Adipocyte (in vitro differentiated cells): Measurements from ENCODE around the gene CHD1L.
A peak's percentile ranks its signal among the peaks of the same experiment; 100 is the strongest.
"Not testable (repeated sequence)": the region's sequence is repeated elsewhere in the genome, so short reads cannot be mapped to it uniquely, and the experiment has no call there.

Experiments used
- DNase-seq: peaks from one replicate; pipeline ENCODE4 v3.0.0-alpha.2; 2015; ENCODE audit warnings: low read depth
- H3K27me3 ChIP-seq: replicated peaks from 2 replicates; pipeline ENCODE4 v1.7.0; 2013; ENCODE audit warnings: mild to moderate bottlenecking, low read length, moderate library complexity; ENCODE audit not compliant: control insufficient read depth, insufficient read depth
- H3K36me3 ChIP-seq: 2 replicates; pipeline ENCODE4 v1.7.0; 2013; ENCODE audit warnings: low read length, mild to moderate bottlenecking, moderate library complexity; ENCODE audit not compliant: control insufficient read depth, insufficient read depth, severe bottlenecking
- H3K4me1 ChIP-seq: 2 replicates; pipeline ENCODE4 v1.7.0; 2013; ENCODE audit warnings: mild to moderate bottlenecking, low read length, moderate library complexity; ENCODE audit not compliant: control insufficient read depth, insufficient read depth
- H3K4me3 ChIP-seq: 2 replicates; pipeline ENCODE4 v1.7.0; 2013; ENCODE audit warnings: mild to moderate bottlenecking, low read length, moderate library complexity
- H3K9ac ChIP-seq: 2 replicates; pipeline ENCODE4 v1.7.0; 2013; ENCODE audit warnings: mild to moderate bottlenecking, low read length, moderate library complexity
- H3K9me3 ChIP-seq: 2 replicates; pipeline ENCODE4 v1.7.0; 2013; ENCODE audit warnings: mild to moderate bottlenecking, low read length, moderate library complexity; ENCODE audit not compliant: control insufficient read depth

CHD1L gene

DNA sequence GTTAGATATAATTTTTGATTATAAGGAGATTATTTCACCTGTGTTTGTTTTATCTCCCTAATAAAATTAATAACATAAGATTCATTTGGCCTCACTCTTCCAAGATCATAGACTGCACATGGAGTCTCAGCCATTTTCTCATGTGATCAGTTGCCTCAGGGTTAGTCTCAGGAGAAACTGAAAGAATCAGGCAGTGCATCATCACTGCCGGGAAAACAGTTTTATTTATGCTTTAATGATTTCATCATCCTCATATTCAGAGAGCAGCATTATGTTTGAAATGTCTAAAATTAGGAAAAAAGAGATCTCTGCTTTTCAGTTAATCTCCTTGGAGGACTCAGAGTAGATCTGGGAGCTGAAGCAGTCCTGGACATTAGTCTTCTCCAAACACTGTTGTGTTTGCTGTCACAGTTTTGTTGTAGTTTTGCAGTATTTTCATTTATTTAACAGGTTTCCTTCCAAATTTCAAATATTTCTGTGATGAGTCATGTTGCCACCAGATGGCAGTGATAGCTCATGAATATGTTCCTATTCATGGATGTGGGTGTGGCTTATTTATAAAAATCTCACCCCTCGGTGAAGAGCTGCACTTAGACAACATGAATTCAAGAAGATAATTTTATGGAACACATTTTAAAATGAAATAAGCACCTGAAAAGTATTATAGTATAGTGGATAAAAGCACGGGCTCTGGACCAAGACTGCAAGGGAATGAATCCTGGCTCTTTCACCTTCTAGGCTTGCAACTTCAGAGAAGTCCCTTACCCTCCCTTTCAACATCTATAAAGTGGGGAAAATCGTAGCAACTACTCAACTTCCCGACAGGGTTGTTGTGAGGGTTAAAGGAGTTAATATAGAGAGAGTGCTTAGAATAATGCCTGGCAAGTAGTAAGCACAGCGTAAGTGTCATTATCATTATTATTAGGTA lies 31.2 kb downstream of the CHD1L start:
- H3K4me1 ChIP-seq: peaks cover 27% of the 10 kb centered on the region
- peaks cover 62% of the 10 kb centered on the region for H3K36me3 ChIP-seq
- peak overlapping the region; percentile 46 for H3K4me3 ChIP-seq
- no peaks in the 10 kb centered on the region for H3K27me3 ChIP-seq
- no peaks in the 10 kb centered on the region for H3K9me3 ChIP-seq
- H3K9ac ChIP-seq: peak overlapping the region; percentile 76
- peak; percentile 93 for DNase-seq

DNA sequence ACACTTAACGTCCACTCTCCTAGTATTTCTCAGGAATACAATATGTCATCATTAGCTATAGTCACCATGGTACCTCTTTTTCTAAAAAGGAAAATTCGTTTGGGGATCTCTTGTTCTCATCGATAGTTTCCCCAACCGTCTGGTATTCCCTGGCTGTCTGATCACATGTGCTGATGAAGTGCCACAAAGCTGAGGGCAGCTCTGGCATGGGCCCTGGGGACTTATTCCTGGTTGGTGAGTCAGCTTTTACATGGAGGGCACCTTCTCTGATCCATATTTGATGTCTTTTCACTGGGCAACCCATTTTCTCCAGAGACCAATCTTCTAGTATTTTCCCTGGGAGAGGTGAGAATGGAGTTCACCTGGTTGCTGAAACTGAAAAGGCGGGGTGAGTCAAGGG lies 39.5 kb downstream of the CHD1L start:
- H3K36me3 ChIP-seq: peaks cover 76% of the 10 kb centered on the region
- DNase-seq: no peak
- H3K9me3 ChIP-seq: no peaks in the 10 kb centered on the region
- no peaks in the 10 kb centered on the region for H3K27me3 ChIP-seq
- H3K9ac ChIP-seq: no peak overlapping the region
- H3K4me1 ChIP-seq: peaks cover 3% of the 10 kb centered on the region
- no peak overlapping the region for H3K4me3 ChIP-seq

DNA sequence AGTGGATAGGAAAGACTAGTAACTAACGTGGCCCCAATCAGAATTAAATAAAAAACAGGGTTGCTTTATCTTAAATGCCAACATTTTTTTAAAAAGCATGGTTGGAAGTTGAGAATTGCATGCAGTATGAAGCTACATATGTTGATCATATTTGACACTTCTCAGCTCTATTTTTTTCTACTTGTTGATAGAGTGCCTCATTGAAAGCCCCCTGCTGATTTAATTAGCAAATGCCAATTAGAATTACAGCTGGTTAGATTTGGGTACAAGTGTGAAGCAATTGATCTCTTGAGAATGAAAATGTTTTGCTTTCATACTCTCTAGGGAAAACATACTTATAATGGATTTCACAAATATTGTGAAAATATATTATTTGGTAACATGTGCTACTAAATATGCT lies 40.5 kb downstream of the CHD1L start:
- Histone ChIP-seq H3K36me3 (peaks cover 76% of the 10 kb centered on the region), H3K27me3 (no peaks in the 10 kb centered on the region), H3K9me3 (no peaks in the 10 kb centered on the region), H3K4me3 (no peak overlapping the region), H3K4me1 (peaks cover 7% of the 10 kb centered on the region), H3K9ac (no peak overlapping the region)
- no peak for DNase-seq

DNA sequence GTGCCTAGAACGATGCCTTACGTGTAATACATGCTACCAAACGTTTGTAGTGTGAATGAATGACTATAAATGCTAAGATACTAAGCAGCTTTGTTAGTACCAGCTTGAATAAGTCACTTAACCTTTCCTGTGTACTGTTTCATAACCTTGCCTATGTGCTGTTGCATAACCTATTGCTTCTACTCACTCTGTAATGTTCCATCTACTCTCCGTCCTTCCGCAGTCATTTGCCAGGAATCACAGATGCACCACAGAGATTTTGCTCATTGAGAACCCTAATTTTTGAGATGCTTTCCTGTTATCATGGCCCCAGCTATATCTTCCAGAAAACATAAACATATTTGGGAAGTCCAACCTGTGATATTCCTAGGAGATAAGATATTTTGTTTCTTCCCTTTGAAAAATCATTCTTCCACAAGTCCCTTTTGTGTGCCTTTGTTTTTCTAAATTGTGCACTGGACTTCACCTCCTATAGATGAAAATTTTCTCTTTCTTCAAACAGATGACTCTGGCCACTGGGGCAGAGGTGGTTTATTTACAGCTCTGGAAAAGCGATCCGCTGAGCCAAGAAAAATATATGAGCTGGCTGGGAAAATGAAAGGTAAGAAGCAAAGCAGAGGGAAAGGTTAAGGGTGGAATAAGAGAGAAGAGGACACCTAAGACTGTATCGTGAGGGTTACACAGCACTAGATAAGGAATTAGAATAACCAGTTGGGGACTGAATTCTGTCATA lies 44.8 kb downstream of the CHD1L start:
- no peak overlapping the region for H3K9ac ChIP-seq
- H3K36me3 ChIP-seq: peaks cover 65% of the 10 kb centered on the region
- no peaks in the 10 kb centered on the region for H3K27me3 ChIP-seq
- no peaks in the 10 kb centered on the region for H3K9me3 ChIP-seq
- H3K4me1 ChIP-seq: peaks cover 14% of the 10 kb centered on the region
- DNase-seq: no peak
- no peak overlapping the region for H3K4me3 ChIP-seq

DNA sequence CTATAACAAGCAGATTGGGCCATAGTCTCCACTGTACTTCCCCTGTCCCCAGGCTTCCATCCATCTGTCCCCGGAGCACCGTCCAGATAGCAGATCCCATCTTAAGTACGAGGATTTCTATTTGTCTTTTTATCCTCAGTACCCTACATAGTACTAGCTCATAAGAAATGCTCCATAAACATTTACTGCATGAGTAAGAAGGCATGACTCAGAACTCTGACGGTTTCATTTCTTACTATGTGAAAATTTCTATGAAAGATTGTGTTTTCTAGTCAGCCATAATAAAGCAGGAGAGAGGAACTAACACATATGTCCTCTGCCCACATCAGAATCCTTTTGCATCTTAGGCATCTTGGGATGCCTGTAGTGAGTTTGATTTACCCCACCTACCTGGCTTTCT lies 49.5 kb downstream of the CHD1L start:
- Histone ChIP-seq H3K27me3 (no peaks in the 10 kb centered on the region), H3K36me3 (peaks cover 67% of the 10 kb centered on the region), H3K4me3 (no peak overlapping the region), H3K4me1 (peaks cover 22% of the 10 kb centered on the region), H3K9me3 (no peaks in the 10 kb centered on the region), H3K9ac (peak overlapping the region; percentile 24)
- peak; percentile 80 for DNase-seq

DNA sequence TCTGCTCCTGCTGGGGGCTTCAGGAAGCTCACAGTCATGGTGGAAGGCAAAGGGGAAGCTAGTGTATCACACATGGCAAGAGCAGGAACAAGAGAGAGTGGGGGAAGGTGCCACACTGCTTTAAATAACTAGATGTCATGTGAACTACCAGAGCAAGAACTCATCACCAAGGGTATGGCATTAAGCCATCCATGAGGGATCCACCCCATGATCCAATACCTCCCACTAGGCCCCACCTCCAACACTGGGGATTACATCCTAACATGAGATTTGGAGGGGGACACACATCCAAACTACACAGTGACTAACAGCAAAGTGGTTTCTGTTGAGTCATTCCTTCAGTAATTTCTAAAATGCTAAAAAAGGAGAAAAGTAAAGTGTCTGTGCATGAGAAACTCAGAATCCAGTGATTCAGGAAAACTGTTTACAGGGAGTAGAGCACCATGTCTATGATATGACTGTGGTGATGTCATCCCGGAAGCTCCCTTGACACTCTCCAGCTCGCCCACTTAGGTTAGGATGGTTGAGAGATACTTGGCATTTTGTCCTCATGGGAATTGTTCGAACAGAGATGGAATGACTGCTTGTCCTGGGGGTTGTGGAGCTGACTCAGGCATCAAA lies 50.3 kb downstream of the CHD1L start:
- peak; percentile 76 for DNase-seq
- Histone ChIP-seq H3K36me3 (peaks cover 67% of the 10 kb centered on the region), H3K9ac (peak overlapping the region; percentile 24), H3K9me3 (no peaks in the 10 kb centered on the region), H3K4me1 (peaks cover 19% of the 10 kb centered on the region), H3K27me3 (no peaks in the 10 kb centered on the region), H3K4me3 (peak overlapping the region; percentile 5)

DNA sequence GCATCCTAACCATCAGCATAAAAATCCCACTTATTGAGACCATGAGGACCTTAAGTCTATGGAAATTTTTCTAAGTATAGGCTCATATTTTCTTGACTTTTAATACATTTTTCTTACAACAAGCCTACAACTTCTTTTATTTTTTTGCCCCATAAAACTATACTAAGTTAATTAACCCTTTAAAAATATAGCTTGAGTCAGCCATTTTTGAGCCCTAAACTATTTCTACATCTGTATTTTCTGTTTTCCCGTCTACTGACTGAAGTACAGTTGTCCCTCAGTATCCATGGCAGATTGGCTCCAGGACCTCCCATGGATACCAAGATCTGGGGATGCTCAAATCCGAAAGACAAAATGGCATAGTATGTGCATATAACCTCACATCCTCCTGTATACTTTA lies 55.0 kb downstream of the CHD1L start:
- no peak for DNase-seq
- no peak overlapping the region for H3K4me3 ChIP-seq
- peaks cover 25% of the 10 kb centered on the region for H3K9me3 ChIP-seq
- peaks cover 60% of the 10 kb centered on the region for H3K36me3 ChIP-seq
- H3K9ac ChIP-seq: no peak overlapping the region
- H3K27me3 ChIP-seq: no peaks in the 10 kb centered on the region
- peaks cover 10% of the 10 kb centered on the region for H3K4me1 ChIP-seq

DNA sequence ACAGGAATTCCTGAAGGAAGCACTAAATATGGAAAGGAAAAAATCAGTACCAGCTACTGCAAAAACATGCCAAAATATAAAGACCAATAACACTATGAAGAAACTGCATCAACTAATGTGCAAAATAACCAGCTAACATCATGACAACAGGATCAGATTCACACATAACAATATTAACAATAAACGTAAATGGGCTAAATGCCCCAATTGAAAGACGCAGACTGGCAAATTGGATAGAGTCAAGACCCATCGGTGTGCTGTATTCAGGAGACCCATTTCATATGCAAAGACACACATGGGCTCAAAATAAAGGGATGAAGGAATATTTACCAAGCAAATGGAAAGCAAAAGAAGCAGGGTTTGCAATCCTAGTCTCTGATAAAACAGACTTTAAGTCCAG lies 63.3 kb downstream of the CHD1L start:
- H3K36me3 ChIP-seq, H3K4me3 ChIP-seq, H3K4me1 ChIP-seq, DNase-seq, H3K27me3 ChIP-seq, H3K9ac ChIP-seq: not testable (repeated sequence)
- H3K9me3 ChIP-seq: peaks cover 63% of the 10 kb centered on the region

DNA sequence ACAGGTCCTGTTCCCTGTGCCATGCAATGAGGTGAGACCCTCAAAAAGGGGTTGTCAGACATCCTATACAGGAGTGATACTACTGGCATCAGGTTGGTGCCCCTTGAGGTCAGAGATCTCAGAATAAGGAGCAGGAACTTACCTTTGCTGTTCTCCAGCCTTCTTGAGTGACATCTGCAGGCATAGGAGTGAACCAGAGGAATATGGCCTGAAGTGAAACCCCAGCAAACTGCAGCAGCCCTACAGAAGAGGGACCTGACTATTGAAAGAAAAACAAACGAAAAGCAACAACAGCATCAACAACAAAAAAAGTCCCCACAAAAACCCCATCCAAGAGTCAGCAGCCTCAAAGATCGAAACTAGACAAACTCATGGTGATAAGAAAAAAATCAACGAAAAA lies 74.5 kb downstream of the CHD1L start:
- Histone ChIP-seq H3K4me3 (no peak overlapping the region), H3K36me3 (no peaks in the 10 kb centered on the region), H3K27me3 (no peaks in the 10 kb centered on the region), H3K4me1 (no peaks in the 10 kb centered on the region), H3K9me3 (peaks cover 28% of the 10 kb centered on the region), H3K9ac (no peak overlapping the region)
- DNase-seq: no peak

DNA sequence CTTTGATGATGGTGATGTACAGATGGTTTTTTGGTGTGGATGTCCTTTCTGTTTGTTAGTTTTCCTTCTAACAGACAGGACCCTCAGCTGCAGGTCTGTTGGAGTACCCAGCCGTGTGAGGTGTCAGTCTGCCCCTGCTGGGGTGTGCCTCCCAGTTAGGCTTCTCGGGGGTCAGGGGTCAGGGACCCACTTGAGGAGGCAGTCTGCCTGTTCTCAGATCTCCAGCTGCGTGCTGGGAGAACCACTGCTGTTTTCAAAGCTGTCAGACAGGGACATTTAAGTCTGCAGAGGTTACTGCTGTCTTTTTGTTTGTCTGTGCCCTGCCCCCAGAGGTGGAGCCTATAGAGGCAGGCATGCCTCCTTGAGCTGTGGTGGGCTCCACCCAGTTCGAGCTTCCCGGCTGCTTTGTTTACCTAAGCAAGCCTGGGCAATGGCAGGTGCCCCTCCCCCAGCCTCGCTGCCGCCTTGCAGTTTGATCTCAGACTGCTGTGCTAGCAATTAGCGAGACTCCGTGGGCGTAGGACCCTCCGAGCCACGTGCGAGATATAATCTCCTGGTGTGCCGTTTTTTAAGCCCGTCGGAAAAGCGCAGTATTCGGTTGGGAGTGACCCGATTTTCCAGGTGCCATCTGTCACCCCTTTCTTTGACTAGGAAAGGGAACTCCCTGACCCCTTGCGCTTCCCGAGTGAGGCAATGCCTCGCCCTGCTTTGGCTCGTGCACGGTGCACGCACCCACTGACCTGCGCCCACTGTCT lies 84.6 kb downstream of the CHD1L start:
- DNase-seq, H3K9me3 ChIP-seq, H3K36me3 ChIP-seq, H3K27me3 ChIP-seq, H3K4me1 ChIP-seq, H3K9ac ChIP-seq, H3K4me3 ChIP-seq: not testable (repeated sequence)

DNA sequence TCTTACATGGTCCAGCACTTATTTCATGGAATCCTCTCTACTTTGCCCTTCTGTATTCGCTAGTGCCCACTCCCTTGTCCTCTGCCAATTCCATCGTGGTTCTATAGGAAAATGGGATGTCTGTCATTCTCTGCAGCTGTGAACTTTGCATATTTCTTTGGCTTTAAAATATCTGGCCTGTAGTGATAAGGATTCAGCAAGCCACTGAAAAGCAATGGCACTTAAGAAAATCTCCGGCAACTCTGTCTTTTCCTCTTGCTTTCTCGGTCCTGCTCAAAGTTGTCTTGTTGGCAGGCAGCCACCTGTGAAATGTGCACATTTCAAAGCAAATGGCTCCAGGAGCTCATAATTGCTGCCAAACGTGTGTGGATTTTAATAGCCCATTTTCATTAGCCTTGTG lies 91.8 kb downstream of the CHD1L start:
- DNase-seq: peak; percentile 4
- no peak overlapping the region for H3K9ac ChIP-seq
- no peaks in the 10 kb centered on the region for H3K36me3 ChIP-seq
- H3K4me1 ChIP-seq: no peaks in the 10 kb centered on the region
- peaks cover 4% of the 10 kb centered on the region for H3K27me3 ChIP-seq
- no peak overlapping the region for H3K4me3 ChIP-seq
- peaks cover 5% of the 10 kb centered on the region for H3K9me3 ChIP-seq
